Mucosa of descending colon (tissue), 3 donors: ENCODE measurements around the gene POLA2. TPM values are rescaled to one million over a fixed set of nuclear protein-coding genes. Genes with fewer than 3 reads are reported as not detected.

Experiments
- ATAC-seq: fragments of 200-7000 bp; cut with Tn5 transposase; one replicate; pipeline ENCODE4 v1.9.1; 2020; ENCODE audit warnings: mild to moderate bottlenecking, moderate library complexity
- DNase-seq, 3 donors: peaks; one replicate each; pipeline ENCODE4 v3.0.0-alpha.2; 2020
- H3K36me3 ChIP-seq: fragments of 200-600 bp; one replicate; pipeline ENCODE4 v1.8.0; 2021; ENCODE audit warnings: low read depth, mild to moderate bottlenecking
- H3K4me1 ChIP-seq: fragments of 200-600 bp; one replicate; pipeline ENCODE4 v1.8.0; 2021; ENCODE audit warnings: low read depth, mild to moderate bottlenecking
- H3K4me3 ChIP-seq: fragments of 200-600 bp; one replicate; pipeline ENCODE4 v1.8.0; 2021; ENCODE audit warnings: mild to moderate bottlenecking
- H3K9me3 ChIP-seq: fragments of 200-600 bp; one replicate; pipeline ENCODE4 v1.8.0; 2021; ENCODE audit warnings: mild to moderate bottlenecking
- CTCF ChIP-seq: fragments of 200-600 bp; IDR thresholded peaks from one replicate; pipeline ENCODE4 v1.8.0; 2022; ENCODE audit warnings: antibody characterized with exemption, mild to moderate bottlenecking
- intact Hi-C, 2 donors: fragments of 100-400 bp; cut with DNase I in 1 of 2; cut with micrococcal nuclease in 1 of 2; formaldehyde crosslinking; loops; one replicate each; pipeline versions ENCODE4 v1.11.0 to v1.11.1; 2022; cut with DNase I, micrococcal nuclease
- total RNA-seq, 3 donors: library from RNA; stranded (reverse); fragmentation: NEBNext Ultra II Directional in 2 of 3; extraction: Animal tissue kit (Norgen Biotek cat#: 25700) in 2 of 3; gene quantifications; one replicate each; pipeline versions ENCODE4 v1.2.1 to v1.2.4, GENCODE V29; 2021 to 2023
- donor health status: DM: no; HTN: no; CAD: no; lungs with moderate emphysema.
- donor health status: DM: no; HTN: no; CAD: no.
- donor health status: DM: no; HTN: yes; CAD: no.

Gene POLA2
- total RNA-seq, 3 donors from 2014 or later, result 8.9 to 14.4 (median 11.4) TPM

GRCh38 chr11:65320386-65321075 is 58.8 kb downstream of the POLA2 start:
- intact Hi-C loops, result loop anchor here in 1 of 2 donors (5.0 kb wide), 1 partner anchor 43 kb away; no protein-coding TSS in a partner anchor
- H3K9me3 ChIP-seq, result no peaks in the 10 kb centered on the region

DNA sequence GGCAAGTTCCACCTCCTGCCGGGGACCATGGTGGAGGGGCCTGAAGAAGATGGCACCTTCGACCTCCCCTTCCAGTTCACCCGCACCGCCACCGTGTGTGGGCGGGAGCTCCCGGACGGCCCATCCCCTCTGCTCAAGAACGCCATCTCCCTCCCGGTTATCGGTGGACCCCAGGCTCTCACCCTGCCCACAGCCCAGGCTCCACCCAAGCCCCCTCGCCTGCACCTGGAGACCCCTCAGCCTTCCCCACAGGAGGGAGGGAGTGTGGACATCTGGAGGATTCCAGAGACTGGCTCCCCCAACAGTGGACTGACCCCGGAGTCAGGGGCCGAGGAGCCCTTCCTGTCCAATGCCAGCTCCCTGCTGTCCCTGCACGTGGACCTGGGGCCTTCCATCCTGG is 59.3 kb downstream of the POLA2 start:
- H3K4me3 ChIP-seq, result no peak overlapping the region
- no peaks in the 10 kb centered on the region for H3K36me3 ChIP-seq
- intact Hi-C loops, result loop anchor here in 1 of 2 donors (5.0 kb wide), 1 partner anchor 44 kb away; no protein-coding TSS in a partner anchor
- H3K9me3 ChIP-seq, result no peaks in the 10 kb centered on the region
- H3K4me1 ChIP-seq, result peaks cover 9% of the 10 kb centered on the region
- DNase-seq (no peak), ATAC-seq (no peak)
- TF ChIP-seq CTCF, result no peak

More at GRCh38 chr11:65320386-65321075, 58.8 kb downstream of the POLA2 start:
- DNase-seq (no peak), ATAC-seq (no peak)
- Histone ChIP-seq H3K4me3 (no peak overlapping the region), H3K4me1 (peaks cover 11% of the 10 kb centered on the region), H3K36me3 (no peaks in the 10 kb centered on the region)
- no peak for TF ChIP-seq CTCF

DNA sequence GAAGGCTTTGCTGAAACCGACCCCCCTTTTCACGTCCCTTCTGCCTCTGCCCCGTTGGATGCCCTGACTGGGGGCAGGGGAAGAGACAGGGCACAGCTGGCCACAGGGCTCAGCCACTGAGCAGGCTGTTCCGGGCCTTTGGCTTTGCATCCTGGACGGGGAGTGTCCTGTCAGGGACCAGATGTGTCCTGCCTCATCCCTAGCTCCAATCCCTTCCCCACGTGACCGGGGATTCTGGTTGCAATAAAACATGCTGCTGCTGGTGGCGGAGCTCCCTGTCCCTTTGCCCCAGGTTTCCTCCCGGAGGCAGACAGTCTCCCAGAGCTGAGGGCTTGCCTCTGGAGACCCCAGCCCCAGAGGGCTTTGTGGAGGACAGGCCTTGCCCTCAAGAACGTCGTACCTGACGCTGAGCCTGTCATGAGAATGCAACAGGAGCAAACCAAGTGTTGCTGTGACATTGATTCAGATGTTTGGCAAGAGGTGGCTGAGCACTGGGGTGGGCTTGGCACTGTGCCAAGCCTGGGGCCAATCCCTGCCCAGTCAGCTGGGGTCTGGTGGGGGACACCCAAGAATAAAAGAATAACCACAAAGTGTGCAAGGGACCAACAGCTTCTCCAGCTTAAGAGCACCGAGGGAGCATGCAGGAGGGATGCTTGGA is 60.2 kb downstream of the POLA2 start:
- Histone ChIP-seq H3K9me3 (no peaks in the 10 kb centered on the region), H3K4me1 (no peaks in the 10 kb centered on the region), H3K36me3 (no peaks in the 10 kb centered on the region), H3K4me3 (no peak overlapping the region)
- no peak for DNase-seq
- TF ChIP-seq CTCF, result no peak
- intact Hi-C loops, result loop anchor here in 1 of 2 donors (5.0 kb wide), 1 partner anchor 45 kb away; no protein-coding TSS in a partner anchor
- no peak for ATAC-seq

GRCh38 chr11:65323813-65324212 is 62.1 kb downstream of the POLA2 start:
- intact Hi-C loops, result loop anchor here in 1 of 2 donors (5.0 kb wide), 1 partner anchor 47 kb away; no protein-coding TSS in a partner anchor
- DNase-seq, result no peak
- no peaks in the 10 kb centered on the region for H3K36me3 ChIP-seq
- no peak for ATAC-seq
- no peak overlapping the region for H3K4me3 ChIP-seq
- H3K9me3 ChIP-seq, result no peaks in the 10 kb centered on the region
- peaks cover 11% of the 10 kb centered on the region for H3K4me1 ChIP-seq
- TF ChIP-seq CTCF, result no peak

DNA sequence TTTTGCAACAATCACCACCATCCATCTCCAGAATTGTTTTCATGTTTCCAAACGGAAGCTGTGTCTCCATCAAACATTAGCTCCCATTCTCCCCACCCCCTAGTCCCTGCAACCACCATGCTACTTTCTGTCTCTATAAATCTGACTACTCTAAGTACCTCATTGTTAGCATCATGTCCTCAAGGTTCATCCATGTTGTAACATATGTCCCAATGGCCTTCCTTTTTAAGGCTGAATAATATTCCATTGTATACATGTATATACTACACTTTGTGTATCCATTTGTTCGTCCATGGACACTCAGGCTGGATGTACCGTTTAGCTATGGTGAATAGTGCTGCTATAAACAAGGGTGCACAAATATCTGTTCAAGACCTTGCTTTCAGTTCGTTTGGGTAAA is 63.7 kb downstream of the POLA2 start:
- Histone ChIP-seq H3K36me3 (no peaks in the 10 kb centered on the region), H3K4me3 (no peak overlapping the region), H3K9me3 (no peaks in the 10 kb centered on the region), H3K4me1 (peaks cover 11% of the 10 kb centered on the region)
- no peak for ATAC-seq
- intact Hi-C loops, result no loop called here
- no peak for DNase-seq
- no peak for TF ChIP-seq CTCF
